ENCODE results near the gene ZRANB3.

DNA sequence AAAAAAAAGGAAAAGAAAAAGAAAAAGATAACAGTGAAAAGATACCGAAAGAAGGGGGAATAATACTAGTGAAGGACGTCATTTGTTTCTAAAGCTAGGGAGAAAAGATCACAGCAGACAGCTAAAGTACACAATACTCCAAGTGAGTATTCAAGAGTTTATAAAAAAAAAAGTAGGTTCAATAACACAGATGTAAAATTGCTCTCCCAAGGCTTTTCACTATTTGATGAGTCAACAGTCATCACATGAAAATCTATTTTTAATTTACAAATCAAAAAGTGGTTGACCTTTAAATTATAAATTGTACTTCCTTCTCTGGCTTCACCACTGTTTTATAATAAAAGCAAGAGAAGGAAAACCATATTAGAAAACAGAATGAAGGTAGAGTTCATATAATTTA is 144.0 kb downstream of the ZRANB3 start:
- TF ChIP-seq POLR2AphosphoS5 (IDR thresholded peaks at IDR 0.05; ENCODE audit: insufficient read depth, low read depth, low read length) = no peak
- TF ChIP-seq, protein P1, sequence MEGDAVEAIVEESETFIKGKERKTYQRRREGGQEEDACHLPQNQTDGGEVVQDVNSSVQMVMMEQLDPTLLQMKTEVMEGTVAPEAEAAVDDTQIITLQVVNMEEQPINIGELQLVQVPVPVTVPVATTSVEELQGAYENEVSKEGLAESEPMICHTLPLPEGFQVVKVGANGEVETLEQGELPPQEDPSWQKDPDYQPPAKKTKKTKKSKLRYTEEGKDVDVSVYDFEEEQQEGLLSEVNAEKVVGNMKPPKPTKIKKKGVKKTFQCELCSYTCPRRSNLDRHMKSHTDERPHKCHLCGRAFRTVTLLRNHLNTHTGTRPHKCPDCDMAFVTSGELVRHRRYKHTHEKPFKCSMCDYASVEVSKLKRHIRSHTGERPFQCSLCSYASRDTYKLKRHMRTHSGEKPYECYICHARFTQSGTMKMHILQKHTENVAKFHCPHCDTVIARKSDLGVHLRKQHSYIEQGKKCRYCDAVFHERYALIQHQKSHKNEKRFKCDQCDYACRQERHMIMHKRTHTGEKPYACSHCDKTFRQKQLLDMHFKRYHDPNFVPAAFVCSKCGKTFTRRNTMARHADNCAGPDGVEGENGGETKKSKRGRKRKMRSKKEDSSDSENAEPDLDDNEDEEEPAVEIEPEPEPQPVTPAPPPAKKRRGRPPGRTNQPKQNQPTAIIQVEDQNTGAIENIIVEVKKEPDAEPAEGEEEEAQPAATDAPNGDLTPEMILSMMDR (IDR thresholded peaks at IDR 0.05; ENCODE audit: extremely low read depth in 1 of 2, insufficient read depth in 1 of 2, low read depth in 1 of 2, low read length in 2 of 2) = no peak
- TF ChIP-seq MYC (IDR thresholded peaks at IDR 0.05; ENCODE audit: low read depth, low read length) = no peak

Data from endothelial cell of umbilical vein (primary cell).